ENCODE data around the gene S100A2. TPM values are rescaled to one million over a fixed set of nuclear protein-coding genes. Genes with fewer than 3 reads are reported as not detected.

S100A2 gene
- total RNA-seq, 6 experiments from 2014 or later, result not detected

DNA sequence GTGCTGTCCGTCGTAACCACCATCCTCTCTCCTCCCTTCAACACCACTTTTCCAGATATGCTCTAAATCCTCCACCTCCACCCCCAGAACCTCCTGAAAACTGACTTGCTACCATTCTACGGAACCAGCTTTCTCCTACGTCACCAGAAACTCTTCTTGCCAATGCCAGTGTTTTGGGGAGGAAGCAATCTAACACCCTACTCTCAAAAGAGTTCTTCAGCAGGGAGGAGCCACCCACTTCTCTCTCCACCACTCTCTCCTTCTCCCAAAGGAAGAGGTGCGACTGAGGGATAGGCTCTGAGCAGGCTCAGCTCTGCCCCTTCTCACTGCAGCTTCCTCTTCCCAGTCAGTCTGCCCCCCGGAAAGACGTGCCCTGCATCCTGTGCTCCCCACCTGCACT, 6.1 kb upstream of the S100A2 start:
- no peaks in the 10 kb centered on the region for H3K27me3 ChIP-seq
- no peak overlapping the region for H3K4me3 ChIP-seq
- no peaks in the 10 kb centered on the region for H3K36me3 ChIP-seq
- DNase-seq (no peak), ATAC-seq (no peak)
- H3K4me1 ChIP-seq, result peaks cover 0 to 7% (median 1%) of the 10 kb centered on the region in 4 donors
- no peak overlapping the region for H3K27ac ChIP-seq
- TF ChIP-seq, protein P1, sequence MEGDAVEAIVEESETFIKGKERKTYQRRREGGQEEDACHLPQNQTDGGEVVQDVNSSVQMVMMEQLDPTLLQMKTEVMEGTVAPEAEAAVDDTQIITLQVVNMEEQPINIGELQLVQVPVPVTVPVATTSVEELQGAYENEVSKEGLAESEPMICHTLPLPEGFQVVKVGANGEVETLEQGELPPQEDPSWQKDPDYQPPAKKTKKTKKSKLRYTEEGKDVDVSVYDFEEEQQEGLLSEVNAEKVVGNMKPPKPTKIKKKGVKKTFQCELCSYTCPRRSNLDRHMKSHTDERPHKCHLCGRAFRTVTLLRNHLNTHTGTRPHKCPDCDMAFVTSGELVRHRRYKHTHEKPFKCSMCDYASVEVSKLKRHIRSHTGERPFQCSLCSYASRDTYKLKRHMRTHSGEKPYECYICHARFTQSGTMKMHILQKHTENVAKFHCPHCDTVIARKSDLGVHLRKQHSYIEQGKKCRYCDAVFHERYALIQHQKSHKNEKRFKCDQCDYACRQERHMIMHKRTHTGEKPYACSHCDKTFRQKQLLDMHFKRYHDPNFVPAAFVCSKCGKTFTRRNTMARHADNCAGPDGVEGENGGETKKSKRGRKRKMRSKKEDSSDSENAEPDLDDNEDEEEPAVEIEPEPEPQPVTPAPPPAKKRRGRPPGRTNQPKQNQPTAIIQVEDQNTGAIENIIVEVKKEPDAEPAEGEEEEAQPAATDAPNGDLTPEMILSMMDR (IDR thresholded peaks at IDR 0.05), result no peak
- no peak for TF ChIP-seq POLR2A (IDR thresholded peaks at IDR 0.05)
- 38% methylated on average over 7 of the region's 7 CpGs for WGBS (ENCODE audit: insufficient coverage, low coverage, low lambda C conversion rate, missing lambda C conversion rate)
- intact Hi-C loops (cut with DNase I), result loop anchor here in 1 of 2 donors (10.0 kb wide), 1 partner anchor 73 kb away; no protein-coding TSS in a partner anchor
- H3K9me3 ChIP-seq, result no peaks in the 10 kb centered on the region

DNA sequence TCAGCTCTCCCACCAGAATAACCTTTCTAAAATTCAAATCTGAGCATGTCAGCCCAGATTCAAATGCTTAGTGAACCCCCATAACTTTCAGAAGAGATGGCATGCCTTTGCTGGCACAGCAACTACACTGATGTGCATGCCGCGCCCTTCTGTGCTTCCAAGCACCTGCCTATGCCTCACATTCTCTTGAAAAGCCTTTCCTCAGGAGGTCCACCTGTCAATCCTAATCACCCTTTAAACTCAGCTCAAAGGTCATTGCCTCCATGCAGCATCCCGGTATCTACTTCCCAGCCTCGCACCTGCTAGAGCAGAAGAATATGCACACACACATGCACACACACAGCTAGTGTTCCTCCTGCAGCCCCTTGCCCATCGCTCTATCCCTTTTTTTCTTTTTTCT, 5.2 kb upstream of the S100A2 start:
- DNase-seq (no peak), ATAC-seq (no peak)
- no peak overlapping the region for H3K27ac ChIP-seq
- peaks cover 0 to 7% (median 1%) of the 10 kb centered on the region in 4 donors for H3K4me1 ChIP-seq
- H3K27me3 ChIP-seq, result no peaks in the 10 kb centered on the region
- H3K9me3 ChIP-seq, result no peaks in the 10 kb centered on the region
- no peak overlapping the region for H3K4me3 ChIP-seq
- no peaks in the 10 kb centered on the region for H3K36me3 ChIP-seq
- intact Hi-C loops (cut with DNase I), result loop anchor here in 1 of 2 donors (10.0 kb wide), 1 partner anchor 74 kb away; no protein-coding TSS in a partner anchor
- 71% methylated on average over 5 of the region's 5 CpGs for WGBS (ENCODE audit: insufficient coverage, low coverage, low lambda C conversion rate, missing lambda C conversion rate)
- TF ChIP-seq, protein P1 (IDR thresholded peaks at IDR 0.05), result no peak
- no peak for TF ChIP-seq POLR2A (IDR thresholded peaks at IDR 0.05)

DNA sequence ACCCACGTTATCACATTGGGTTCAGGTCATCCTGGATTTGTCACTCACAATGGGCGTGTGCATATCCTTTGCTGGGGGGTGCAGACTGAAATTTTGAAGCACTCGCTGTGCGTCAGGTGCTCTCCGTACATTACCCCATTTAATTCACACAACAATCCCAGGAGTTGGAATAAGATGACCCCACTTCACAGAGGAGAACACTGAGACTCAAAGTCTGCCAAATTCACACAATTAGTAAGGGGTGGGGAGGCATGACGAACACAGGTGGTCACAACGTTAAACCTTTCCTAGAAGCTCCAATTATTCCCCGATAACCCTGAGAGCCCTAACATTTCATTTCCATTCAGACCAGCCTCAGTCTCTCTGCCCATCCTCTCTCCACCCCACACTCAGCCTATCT, 3.8 kb upstream of the S100A2 start:
- ATAC-seq, result no peak
- Histone ChIP-seq H3K4me3 (no peak overlapping the region), H3K4me1 (peaks cover 0 to 7% (median 1%) of the 10 kb centered on the region in 4 donors), H3K27me3 (no peaks in the 10 kb centered on the region), H3K36me3 (no peaks in the 10 kb centered on the region), H3K9me3 (no peaks in the 10 kb centered on the region), H3K27ac (no peak overlapping the region)
- intact Hi-C loops (cut with DNase I), result loop anchor here (5.0 to 10.0 kb wide), 2 partner anchors 55 to 57 kb away; no protein-coding TSS in a partner anchor
- TF ChIP-seq, protein P1 (IDR thresholded peaks at IDR 0.05), result no peak
- TF ChIP-seq POLR2A (IDR thresholded peaks at IDR 0.05), result no peak
- WGBS (ENCODE audit: insufficient coverage, low coverage, low lambda C conversion rate, missing lambda C conversion rate), result 63% methylated on average over 8 of the region's 8 CpGs
- no peak for DNase-seq

DNA sequence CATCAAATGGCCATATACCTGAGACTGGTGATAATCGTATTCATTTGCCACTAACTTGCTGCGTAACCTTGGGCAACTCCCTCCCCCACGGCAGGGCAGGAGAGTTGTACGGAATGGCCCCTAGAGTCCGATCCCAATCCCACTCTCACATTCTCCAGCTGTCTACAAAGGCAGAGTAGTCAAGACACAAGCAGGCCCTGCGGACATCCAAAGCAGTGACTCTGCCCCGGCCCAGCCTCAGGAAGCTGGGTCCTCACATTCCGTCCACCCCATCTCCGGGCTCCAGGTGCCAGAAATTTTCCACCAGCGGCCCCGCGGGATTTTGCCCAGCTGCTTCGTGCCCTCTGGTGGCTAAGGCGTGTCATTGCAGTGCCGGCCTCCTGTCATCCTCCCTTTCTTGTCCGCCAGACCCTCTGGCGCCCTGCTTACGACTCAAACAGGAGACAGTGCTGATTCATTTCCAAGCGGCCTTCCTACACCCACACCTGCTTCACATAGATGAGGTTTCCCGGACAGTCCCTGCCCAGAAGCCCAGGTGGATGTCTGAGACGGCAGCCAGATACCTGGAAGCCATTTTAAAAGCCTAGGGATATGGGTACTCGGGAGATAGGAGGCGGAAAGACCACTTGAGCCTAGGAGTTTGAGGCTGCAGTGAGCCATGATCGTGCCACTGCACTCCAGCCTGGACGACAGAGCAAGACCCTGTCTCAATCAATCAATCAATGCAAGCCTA, 2.9 kb upstream of the S100A2 start:
- WGBS (ENCODE audit: insufficient coverage, low coverage, low lambda C conversion rate, missing lambda C conversion rate), result 4% methylated on average over 18 of the region's 25 CpGs
- H3K4me1 ChIP-seq, result peaks cover 0 to 7% (median 1%) of the 10 kb centered on the region in 4 donors
- no peak overlapping the region for H3K27ac ChIP-seq
- ATAC-seq, result peak; percentile 62 to 83 (median 76)
- H3K4me3 ChIP-seq, result no peak overlapping the region
- peak; percentile 85 for DNase-seq
- H3K27me3 ChIP-seq, result no peaks in the 10 kb centered on the region
- TF ChIP-seq POLR2A (IDR thresholded peaks at IDR 0.05), result no peak
- TF ChIP-seq, protein P1 (IDR thresholded peaks at IDR 0.05), result peak; percentile 95 to 98 (median 96)
- no peaks in the 10 kb centered on the region for H3K36me3 ChIP-seq
- intact Hi-C loops (cut with DNase I), result loop anchor here (5.0 to 10.0 kb wide), 2 partner anchors 54 to 56 kb away; no protein-coding TSS in a partner anchor
- no peaks in the 10 kb centered on the region for H3K9me3 ChIP-seq

Data from right lobe of liver (tissue), 6 donors.